PC-3 (cell line): ENCODE results near the gene CSNK1D. TPM values are rescaled to one million over a fixed set of nuclear protein-coding genes. Genes with fewer than 3 reads are reported as not detected.

Experiments
- ATAC-seq: fragments of 200-7000 bp; cut with Tn5 transposase; 2 replicates; pipeline ENCODE4 v1.9.1; 2020; ENCODE audit warnings: mild to moderate bottlenecking, moderate library complexity
- BruUV-seq: library from RNA; stranded (reverse); fragments of 400-500 nt; replicated peaks from 2 replicates; lab custom pipeline; 2021; lab: Mats Ljungman, UMichigan
- CTCF ChIA-PET: fragments of 300-600 bp; sonication (Branson Sonifier 250); formaldehyde crosslinking; loops from one replicate; lab custom pipeline; 2022; ENCODE audit warnings: antibody characterized with exemption; lab: Charles Lee
- POLR2A ChIA-PET: fragments of 300-600 bp; sonication (Branson Sonifier 250); formaldehyde crosslinking; loops from one replicate; lab custom pipeline; 2022; ENCODE audit warnings: antibody characterized with exemption; ENCODE audit not compliant: unreplicated experiment; lab: Charles Lee
- DNase-seq: peaks from one replicate; pipeline ENCODE4 v3.0.0-alpha.2; 2015
- H2AFZ ChIP-seq: fragments of 300-600 bp; sonication (generic); 2 replicates; pipeline ENCODE4 v1.6.0; 2016; ENCODE audit warnings: antibody characterized with exemption, low read length
- H3F3A ChIP-seq: fragments of 300-600 bp; sonication (generic); one replicate; pipeline ENCODE4 v1.6.0; 2017; ENCODE audit warnings: antibody characterized with exemption, low read length, control low read depth, mild to moderate bottlenecking; ENCODE audit not compliant: unreplicated experiment
- H3K27ac ChIP-seq: fragments of 300-600 bp; sonication (generic); 2 replicates; pipeline ENCODE4 v1.5.1; 2016; ENCODE audit warnings: mild to moderate bottlenecking, low read length
- H3K27me3 ChIP-seq: fragments of 300-600 bp; sonication (generic); 2 replicates; pipeline ENCODE4 v1.6.1; 2016; ENCODE audit warnings: low read length, mixed read lengths
- H3K36me3 ChIP-seq: fragments of 300-600 bp; sonication (generic); 2 replicates; pipeline ENCODE4 v1.6.1; 2016; ENCODE audit warnings: low read depth, mixed run types, low read length, mixed read lengths
- H3K4me1 ChIP-seq: fragments of 300-600 bp; sonication (generic); 2 replicates; pipeline ENCODE4 v1.5.1; 2016; ENCODE audit warnings: low read length; ENCODE audit not compliant: insufficient read depth
- H3K4me2 ChIP-seq: fragments of 300-600 bp; sonication (generic); 2 replicates; pipeline ENCODE4 v1.6.0; 2016; ENCODE audit warnings: low read length
- H3K4me3 ChIP-seq: fragments of 300-600 bp; sonication (generic); 2 replicates; pipeline ENCODE4 v1.5.1; 2016; ENCODE audit warnings: mild to moderate bottlenecking, low read length, mixed read lengths
- H3K79me2 ChIP-seq: fragments of 300-600 bp; sonication (generic); 2 replicates; pipeline ENCODE4 v1.6.1; 2017; ENCODE audit warnings: low read length, mixed read lengths
- H3K9ac ChIP-seq: fragments of 300-600 bp; sonication (generic); 2 replicates; pipeline ENCODE4 v1.6.0; 2016; ENCODE audit warnings: mild to moderate bottlenecking, low read length
- H3K9me2 ChIP-seq: fragments of 300-600 bp; sonication (generic); replicated peaks from 2 replicates; pipeline ENCODE4 v1.6.1; 2016; ENCODE audit warnings: mixed run types, low read length, mixed read lengths
- H3K9me3 ChIP-seq: fragments of 300-600 bp; sonication (generic); 2 replicates; pipeline ENCODE4 v1.6.1; 2016; ENCODE audit warnings: low read length, mixed read lengths
- H4K20me1 ChIP-seq: fragments of 300-600 bp; sonication (generic); 2 replicates; pipeline ENCODE4 v1.6.1; 2016; ENCODE audit warnings: low read length, mixed read lengths
- EZH2 ChIP-seq: fragments of 300-600 bp; sonication (generic); IDR thresholded peaks from one replicate; pipeline ENCODE4 v1.6.1; 2017; ENCODE audit warnings: antibody characterized with exemption, mild to moderate bottlenecking, low read length; ENCODE audit not compliant: unreplicated experiment
- EZH2phosphoT487 ChIP-seq: fragments of 300-600 bp; sonication (generic); IDR thresholded peaks from 2 replicates; pipeline ENCODE4 v1.6.1; 2018; ENCODE audit warnings: mild to moderate bottlenecking, antibody characterized with exemption, low read length, borderline replicate concordance
- intact Hi-C: fragments of 100-400 bp; cut with micrococcal nuclease; formaldehyde crosslinking; loops from 2 replicates; pipeline ENCODE4 v1.9.0; 2023
- total RNA-seq: library from RNA; depleted of rRNA; stranded (reverse); fragments of >200 nt; gene quantifications from 2 replicates; pipeline ENCODE4 v1.2.3, GENCODE V29; 2014
- TF ChIP-seq, protein P1 (sequence below): fragments of 300-600 bp; sonication (generic); conservative IDR thresholded peaks from 2 replicates; pipeline ENCODE4 v1.5.1; 2017; ENCODE audit warnings: antibody characterized with exemption, low read depth, mild to moderate bottlenecking, low read length

Gene CSNK1D
- total RNA-seq, 1 experiment from 2014 or later: 58.6 TPM

DNA sequence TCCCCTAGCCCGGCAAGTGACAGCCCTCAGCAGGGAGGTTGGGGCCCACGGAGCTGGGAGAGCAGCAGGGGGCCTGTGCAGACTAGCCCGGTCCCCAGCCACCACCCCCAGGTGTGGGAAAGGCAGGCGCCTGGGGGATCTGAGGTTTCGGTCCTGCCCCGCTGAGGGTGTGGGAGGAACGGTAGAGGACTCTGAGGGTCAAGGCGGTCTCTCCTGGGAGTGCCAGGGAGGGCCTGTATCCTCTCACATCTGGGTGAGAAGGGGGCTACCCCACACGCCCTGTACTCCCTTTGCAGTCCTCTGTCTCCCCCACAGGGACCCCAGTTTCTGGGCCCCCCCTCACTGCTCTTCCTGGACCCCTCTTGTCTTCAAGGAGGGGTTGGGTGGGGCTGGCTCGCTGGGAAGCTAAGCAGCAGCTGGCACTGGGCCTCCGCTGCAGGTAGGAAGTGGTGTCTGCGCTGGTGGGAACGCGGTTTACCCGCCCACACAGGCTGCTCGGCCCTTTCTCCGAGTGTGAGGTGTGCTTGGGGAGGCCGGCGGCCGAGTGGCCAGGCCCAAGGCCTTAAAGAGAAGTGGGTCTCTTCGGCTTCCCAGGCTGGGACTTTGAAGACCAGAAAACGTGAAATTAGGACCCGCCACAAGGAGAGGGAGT is 28.5 kb upstream of the CSNK1D start:
- Histone ChIP-seq H3F3A (peaks cover 3% of the 10 kb centered on the region), H3K27ac (no peak overlapping the region), H3K27me3 (no peaks in the 10 kb centered on the region), H3K9ac (no peak overlapping the region), H3K4me3 (no peak overlapping the region), H3K4me1 (peaks cover 18% of the 10 kb centered on the region), H3K36me3 (no peaks in the 10 kb centered on the region), H4K20me1 (no peaks in the 10 kb centered on the region), H2AFZ (no peak overlapping the region), H3K4me2 (no peak overlapping the region), H3K79me2 (no peaks in the 10 kb centered on the region), H3K9me2 (no peaks in the 10 kb centered on the region), H3K9me3 (no peaks in the 10 kb centered on the region)
- BruUV-seq: no TSS peak
- CTCF ChIA-PET: no interaction called here
- POLR2A ChIA-PET: no interaction called here
- no peak for DNase-seq
- intact Hi-C loops: no loop called here
- ATAC-seq: no peak
- TF ChIP-seq EZH2phosphoT487: no peak
- TF ChIP-seq, protein P1, sequence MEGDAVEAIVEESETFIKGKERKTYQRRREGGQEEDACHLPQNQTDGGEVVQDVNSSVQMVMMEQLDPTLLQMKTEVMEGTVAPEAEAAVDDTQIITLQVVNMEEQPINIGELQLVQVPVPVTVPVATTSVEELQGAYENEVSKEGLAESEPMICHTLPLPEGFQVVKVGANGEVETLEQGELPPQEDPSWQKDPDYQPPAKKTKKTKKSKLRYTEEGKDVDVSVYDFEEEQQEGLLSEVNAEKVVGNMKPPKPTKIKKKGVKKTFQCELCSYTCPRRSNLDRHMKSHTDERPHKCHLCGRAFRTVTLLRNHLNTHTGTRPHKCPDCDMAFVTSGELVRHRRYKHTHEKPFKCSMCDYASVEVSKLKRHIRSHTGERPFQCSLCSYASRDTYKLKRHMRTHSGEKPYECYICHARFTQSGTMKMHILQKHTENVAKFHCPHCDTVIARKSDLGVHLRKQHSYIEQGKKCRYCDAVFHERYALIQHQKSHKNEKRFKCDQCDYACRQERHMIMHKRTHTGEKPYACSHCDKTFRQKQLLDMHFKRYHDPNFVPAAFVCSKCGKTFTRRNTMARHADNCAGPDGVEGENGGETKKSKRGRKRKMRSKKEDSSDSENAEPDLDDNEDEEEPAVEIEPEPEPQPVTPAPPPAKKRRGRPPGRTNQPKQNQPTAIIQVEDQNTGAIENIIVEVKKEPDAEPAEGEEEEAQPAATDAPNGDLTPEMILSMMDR: no peak
- TF ChIP-seq EZH2: no peak

DNA sequence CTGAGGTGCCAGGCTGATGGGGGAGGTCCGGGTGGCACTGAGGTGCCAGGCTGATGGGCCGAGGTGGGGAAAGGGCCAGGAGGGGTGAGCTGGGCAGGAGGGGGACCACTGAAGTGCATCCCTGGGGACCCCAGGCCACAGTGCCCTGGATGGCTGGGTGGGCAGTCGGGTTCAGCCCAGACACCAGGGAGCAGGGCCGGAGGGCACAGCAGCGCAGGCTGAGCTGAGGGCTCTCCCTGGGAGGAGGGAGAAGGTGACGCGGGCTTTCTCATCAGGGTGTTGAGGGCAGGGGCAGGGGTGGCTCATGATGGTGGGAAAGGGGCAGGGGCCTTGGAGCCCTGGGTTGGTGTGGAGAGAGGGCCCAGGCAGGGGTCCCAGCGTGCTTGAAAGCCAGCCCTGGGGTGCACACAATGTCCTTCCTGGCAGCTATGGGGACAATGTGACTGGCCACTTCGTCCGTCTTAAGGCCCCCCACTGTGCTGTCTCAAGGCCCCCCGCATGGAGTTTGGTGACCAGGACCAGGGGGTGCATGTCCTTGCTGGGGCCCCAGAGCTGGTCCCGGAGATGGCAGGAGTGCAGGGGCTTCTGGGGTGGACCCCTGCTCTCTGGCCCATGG is 27.9 kb upstream of the CSNK1D start:
- no peaks in the 10 kb centered on the region for H3K9me3 ChIP-seq
- H3K27me3 ChIP-seq: no peaks in the 10 kb centered on the region
- no peaks in the 10 kb centered on the region for H3K36me3 ChIP-seq
- BruUV-seq: no TSS peak
- peaks cover 5% of the 10 kb centered on the region for H3F3A ChIP-seq
- no peaks in the 10 kb centered on the region for H3K79me2 ChIP-seq
- DNase-seq (no peak), ATAC-seq (no peak)
- POLR2A ChIA-PET: no interaction called here
- H3K4me3 ChIP-seq: no peak overlapping the region
- H2AFZ ChIP-seq: no peak overlapping the region
- H3K4me1 ChIP-seq: peaks cover 24% of the 10 kb centered on the region
- TF ChIP-seq, protein P1: no peak
- no peak for TF ChIP-seq EZH2
- TF ChIP-seq EZH2phosphoT487: no peak
- intact Hi-C loops: no loop called here
- no peak overlapping the region for H3K4me2 ChIP-seq
- no peaks in the 10 kb centered on the region for H4K20me1 ChIP-seq
- no peak overlapping the region for H3K9ac ChIP-seq
- H3K9me2 ChIP-seq: no peaks in the 10 kb centered on the region
- no peak overlapping the region for H3K27ac ChIP-seq
- CTCF ChIA-PET: interaction anchor here (0.6 kb wide), 1 partner anchor 34 kb away, joined by 3 read pairs; no protein-coding TSS in a partner anchor

DNA sequence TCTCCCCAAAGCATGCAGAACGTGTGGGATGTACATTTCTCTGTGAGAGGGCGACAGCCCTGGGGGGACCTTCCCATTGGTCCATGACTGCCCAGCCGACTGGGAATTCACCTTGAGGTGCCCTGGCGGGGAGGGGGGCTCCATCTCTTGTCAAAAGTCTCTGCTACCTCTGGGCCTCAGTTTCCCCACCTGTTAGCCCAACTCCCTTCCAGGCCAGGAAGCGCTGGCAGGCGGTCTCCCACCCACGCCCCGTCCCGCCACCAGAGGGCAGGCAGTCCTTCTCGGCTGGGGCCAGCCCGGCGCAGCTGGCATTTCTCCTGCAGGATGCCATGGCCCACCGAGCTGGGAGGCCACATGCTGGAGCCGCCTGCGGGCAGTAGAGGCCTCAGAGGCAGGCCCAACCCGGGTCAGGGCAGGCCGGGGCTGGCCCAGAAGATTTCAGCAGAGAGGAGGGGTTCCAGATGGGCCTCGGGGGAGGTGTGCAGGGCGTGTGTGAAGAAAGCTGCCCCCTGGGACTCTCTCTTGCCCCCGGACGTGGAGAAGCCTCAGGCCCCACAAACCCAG is 27.3 kb upstream of the CSNK1D start:
- DNase-seq: peak; percentile 29
- intact Hi-C loops: no loop called here
- Histone ChIP-seq H3K79me2 (no peaks in the 10 kb centered on the region), H3K9me3 (no peaks in the 10 kb centered on the region), H3K4me2 (no peak overlapping the region), H3K9me2 (no peaks in the 10 kb centered on the region), H3K27me3 (no peaks in the 10 kb centered on the region), H4K20me1 (no peaks in the 10 kb centered on the region), H3K9ac (no peak overlapping the region), H3K27ac (no peak overlapping the region), H2AFZ (no peak overlapping the region), H3K4me3 (no peak overlapping the region), H3K36me3 (no peaks in the 10 kb centered on the region), H3F3A (peaks cover 5% of the 10 kb centered on the region), H3K4me1 (peaks cover 31% of the 10 kb centered on the region)
- ATAC-seq: no peak
- ChIA-PET POLR2A (interaction anchor here (0.7 kb wide), 1 partner anchor 231 kb away, joined by 10 read pairs; no protein-coding TSS in a partner anchor), CTCF (interaction anchor here (0.6 kb wide), 1 partner anchor 33 kb away, joined by 3 read pairs; no protein-coding TSS in a partner anchor)
- BruUV-seq: no TSS peak
- TF ChIP-seq, protein P1: peak; percentile 77
- no peak for TF ChIP-seq EZH2phosphoT487
